DOHH2 (cell line): ENCODE results near the gene AFF2.

Source experiments
- H3F3A ChIP-seq: fragments of 200-600 bp; sonication (generic), shearing (Covaris generic); 2 replicates; pipeline ENCODE4 v1.6.0; 2016; ENCODE audit warnings: antibody characterized with exemption, mild to moderate bottlenecking; ENCODE audit not compliant: control insufficient read depth, insufficient read depth
- H3K27ac ChIP-seq: fragments of 200-600 bp; sonication (generic); 2 replicates; pipeline ENCODE4 v1.5.1; 2014; ENCODE audit warnings: low read depth, mild to moderate bottlenecking, low read length, moderate library complexity
- H3K27me3 ChIP-seq: fragments of 200-600 bp; sonication (generic); 2 replicates; pipeline ENCODE4 v1.6.1; 2014; ENCODE audit warnings: mild to moderate bottlenecking, low read length, mixed read lengths; ENCODE audit not compliant: control insufficient read depth
- H3K36me3 ChIP-seq: fragments of 200-600 bp; sonication (generic); 2 replicates; pipeline ENCODE4 v1.6.1; 2014; ENCODE audit warnings: mild to moderate bottlenecking, low read length, moderate library complexity, mixed read lengths; ENCODE audit not compliant: control insufficient read depth
- H3K4me1 ChIP-seq: fragments of 200-600 bp; sonication (generic); 2 replicates; pipeline ENCODE4 v1.6.1; 2014; ENCODE audit warnings: mild to moderate bottlenecking, low read length, mixed read lengths; ENCODE audit not compliant: control insufficient read depth
- H3K4me2 ChIP-seq: fragments of 200-600 bp; sonication (generic); 2 replicates; pipeline ENCODE4 v1.6.0; 2014; ENCODE audit warnings: mild to moderate bottlenecking, low read length, moderate library complexity
- H3K4me3 ChIP-seq: fragments of 200-600 bp; sonication (generic); 2 replicates; pipeline ENCODE4 v1.5.1; 2014; ENCODE audit warnings: mild to moderate bottlenecking, low read length, mixed read lengths
- H3K79me2 ChIP-seq: fragments of 200-600 bp; sonication (generic); 2 replicates; pipeline ENCODE4 v1.6.1; 2014; ENCODE audit warnings: mild to moderate bottlenecking, low read length, mixed read lengths; ENCODE audit not compliant: control insufficient read depth
- H3K9me2 ChIP-seq: fragments of 200-600 bp; sonication (generic); replicated peaks from 2 replicates; pipeline ENCODE4 v1.6.1; 2014; ENCODE audit warnings: mild to moderate bottlenecking, low read length, mixed read lengths; ENCODE audit not compliant: control insufficient read depth
- H3K9me3 ChIP-seq: fragments of 200-600 bp; sonication (generic); 2 replicates; pipeline ENCODE4 v1.6.1; 2014; ENCODE audit warnings: antibody characterized with exemption, low read length, mixed read lengths; ENCODE audit not compliant: control insufficient read depth, insufficient read depth
- H4K20me1 ChIP-seq: fragments of 200-600 bp; sonication (generic); 2 replicates; pipeline ENCODE4 v1.6.0; 2014; ENCODE audit warnings: low read depth, mild to moderate bottlenecking, antibody characterized with exemption, low read length, moderate library complexity; ENCODE audit not compliant: control insufficient read depth, insufficient read depth
- CTCF ChIP-seq: fragments of 200-600 bp; sonication (generic); IDR thresholded peaks from one replicate; pipeline ENCODE4 v1.5.1; 2014; ENCODE audit warnings: antibody characterized with exemption, mild to moderate bottlenecking, low read depth, low read length; ENCODE audit not compliant: poor library complexity, severe bottlenecking
- EZH2phosphoT487 ChIP-seq: fragments of 200-600 bp; sonication (generic); IDR thresholded peaks from 2 replicates; pipeline ENCODE4 v1.6.1; 2017; ENCODE audit warnings: borderline replicate concordance, mild to moderate bottlenecking, antibody characterized with exemption, low read length, moderate library complexity, mixed read lengths

Gene AFF2

DNA sequence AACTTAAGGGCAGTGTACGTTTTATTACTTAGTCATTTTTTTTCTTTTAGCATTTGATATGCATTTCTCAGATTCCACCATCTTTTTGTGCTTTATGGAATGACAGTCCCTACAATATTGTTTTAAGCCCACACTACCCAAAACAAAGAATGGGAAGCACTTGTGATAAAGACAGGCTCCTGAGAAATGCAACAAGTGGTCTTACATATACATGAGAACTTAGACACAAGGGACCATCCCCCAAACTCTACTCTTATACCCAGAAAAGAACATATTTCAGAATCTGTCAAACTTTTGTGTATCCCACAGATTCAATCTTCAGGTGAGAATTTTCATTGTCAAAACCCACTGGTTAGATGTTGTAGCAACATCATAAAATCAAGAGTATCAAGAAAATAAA is 491.1 kb downstream of the AFF2 start:
- no peaks in the 10 kb centered on the region for H3F3A ChIP-seq
- H3K27me3 ChIP-seq: no peaks in the 10 kb centered on the region
- H3K4me1 ChIP-seq: no peaks in the 10 kb centered on the region
- no peak overlapping the region for H3K4me2 ChIP-seq
- peaks cover 31% of the 10 kb centered on the region for H3K36me3 ChIP-seq
- H3K27ac ChIP-seq: no peak overlapping the region
- H3K79me2 ChIP-seq: no peaks in the 10 kb centered on the region
- TF ChIP-seq EZH2phosphoT487 (no peak), CTCF (no peak)
- H3K4me3 ChIP-seq: no peak overlapping the region
- no peaks in the 10 kb centered on the region for H3K9me3 ChIP-seq
- H3K9me2 ChIP-seq: no peaks in the 10 kb centered on the region
- no peaks in the 10 kb centered on the region for H4K20me1 ChIP-seq

GRCh38 chrX:148995661-148996060 is 495.2 kb downstream of the AFF2 start:
- H3K4me3 ChIP-seq: no peak overlapping the region
- no peaks in the 10 kb centered on the region for H3K9me3 ChIP-seq
- no peak overlapping the region for H3K27ac ChIP-seq
- H3K27me3 ChIP-seq: no peaks in the 10 kb centered on the region
- H3F3A ChIP-seq: no peaks in the 10 kb centered on the region
- no peaks in the 10 kb centered on the region for H3K79me2 ChIP-seq
- H3K9me2 ChIP-seq: no peaks in the 10 kb centered on the region
- H3K4me2 ChIP-seq: no peak overlapping the region
- H4K20me1 ChIP-seq: no peaks in the 10 kb centered on the region
- TF ChIP-seq EZH2phosphoT487 (no peak), CTCF (no peak)
- H3K36me3 ChIP-seq: peaks cover 13% of the 10 kb centered on the region
- H3K4me1 ChIP-seq: no peaks in the 10 kb centered on the region

DNA sequence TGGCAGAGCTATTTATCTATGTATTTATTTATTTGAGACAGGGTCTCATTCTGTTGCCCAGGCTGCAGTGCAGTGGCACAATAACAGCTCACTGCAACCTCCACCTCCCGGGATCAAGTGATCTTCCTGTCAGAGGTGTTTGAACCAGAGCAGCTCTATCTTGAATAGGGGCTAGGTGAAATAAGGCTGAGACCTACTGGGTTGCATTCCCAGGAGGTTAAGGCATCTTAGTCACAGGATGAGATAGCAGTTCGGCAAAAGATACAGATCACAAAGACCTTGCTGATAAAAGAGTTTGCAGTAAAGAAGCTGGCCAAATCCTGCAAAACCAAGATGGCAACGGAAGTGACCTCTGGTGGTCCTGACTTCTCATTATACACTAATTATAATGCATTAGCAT is 501.9 kb downstream of the AFF2 start:
- Histone ChIP-seq H3K4me2 (no peak overlapping the region), H3F3A (no peaks in the 10 kb centered on the region), H3K9me2 (no peaks in the 10 kb centered on the region), H3K27me3 (no peaks in the 10 kb centered on the region), H4K20me1 (no peaks in the 10 kb centered on the region), H3K4me1 (peaks cover 18% of the 10 kb centered on the region), H3K36me3 (no peaks in the 10 kb centered on the region), H3K27ac (no peak overlapping the region), H3K4me3 (no peak overlapping the region), H3K79me2 (no peaks in the 10 kb centered on the region), H3K9me3 (no peaks in the 10 kb centered on the region)
- TF ChIP-seq CTCF (no peak), EZH2phosphoT487 (no peak)
